Inflammatory macrophage (primary cell): ENCODE data around the gene TOP2A.
A peak's percentile ranks its signal among the peaks of the same experiment; 100 is the strongest.

Experiments used
- DNase-seq, 2 donors: peaks; one replicate each; pipeline ENCODE4 v3.0.0-alpha.2; 2020 to 2022

Gene TOP2A

DNA sequence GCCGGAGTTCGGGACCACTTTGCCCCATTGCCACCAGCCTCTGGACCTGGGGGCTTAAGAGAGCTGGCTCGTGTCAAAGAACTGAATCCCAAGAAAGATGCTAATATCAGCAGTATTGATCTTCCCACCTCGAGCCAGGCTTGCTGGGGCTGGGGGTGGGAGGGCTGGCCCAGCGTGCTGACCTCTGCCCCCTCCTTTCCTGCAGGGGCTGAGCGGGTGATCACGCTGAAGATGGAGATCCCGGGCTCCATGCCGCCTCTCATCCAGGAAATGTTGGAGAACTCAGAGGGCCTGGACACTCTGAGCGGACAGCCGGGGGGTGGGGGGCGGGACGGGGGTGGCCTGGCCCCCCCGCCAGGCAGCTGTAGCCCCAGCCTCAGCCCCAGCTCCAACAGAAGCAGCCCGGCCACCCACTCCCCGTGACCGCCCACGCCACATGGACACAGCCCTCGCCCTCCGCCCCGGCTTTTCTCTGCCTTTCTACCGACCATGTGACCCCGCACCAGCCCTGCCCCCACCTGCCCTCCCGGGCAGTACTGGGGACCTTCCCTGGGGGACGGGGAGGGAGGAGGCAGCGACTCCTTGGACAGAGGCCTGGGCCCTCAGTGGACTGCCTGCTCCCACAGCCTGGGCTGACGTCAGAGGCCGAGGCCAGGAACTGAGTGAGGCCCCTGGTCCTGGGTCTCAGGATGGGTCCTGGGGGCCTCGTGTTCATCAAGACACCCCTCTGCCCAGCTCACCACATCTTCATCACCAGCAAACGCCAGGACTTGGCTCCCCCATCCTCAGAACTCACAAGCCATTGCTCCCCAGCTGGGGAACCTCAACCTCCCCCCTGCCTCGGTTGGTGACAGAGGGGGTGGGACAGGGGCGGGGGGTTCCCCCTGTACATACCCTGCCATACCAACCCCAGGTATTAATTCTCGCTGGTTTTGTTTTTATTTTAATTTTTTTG is 61.6 kb downstream of the TOP2A start:
- no peak for DNase-seq

DNA sequence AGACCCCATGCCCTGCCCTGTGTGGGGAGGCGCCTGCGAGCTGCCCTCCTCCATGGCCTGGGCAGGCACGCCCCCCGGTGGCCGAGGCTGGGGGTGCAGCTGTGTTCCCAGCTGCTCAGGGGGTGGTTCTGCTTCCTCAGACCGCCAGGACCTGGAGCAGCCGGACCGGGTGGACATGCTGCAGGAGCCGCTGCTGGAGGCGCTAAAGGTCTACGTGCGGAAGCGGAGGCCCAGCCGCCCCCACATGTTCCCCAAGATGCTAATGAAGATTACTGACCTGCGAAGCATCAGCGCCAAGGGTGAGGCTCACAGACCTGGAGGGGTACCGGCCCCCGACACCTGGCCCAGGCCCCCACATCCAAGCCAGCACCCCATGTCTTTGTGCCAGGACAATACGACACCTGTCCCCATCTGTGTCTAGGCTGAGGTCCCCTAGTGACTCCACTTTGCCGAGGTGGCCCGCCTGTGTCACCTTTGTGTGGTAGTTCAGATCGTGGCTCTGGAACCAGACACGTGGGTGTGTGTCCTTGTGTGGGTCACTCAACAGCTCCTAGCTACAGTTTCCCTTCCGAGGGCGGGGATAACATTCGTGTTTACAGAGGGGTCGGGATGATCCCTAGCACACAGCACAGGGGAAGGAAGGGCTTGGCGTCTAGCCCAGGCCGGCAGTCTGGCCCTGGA is 62.4 kb downstream of the TOP2A start:
- DNase-seq: peak; percentile 63 to 67

DNA sequence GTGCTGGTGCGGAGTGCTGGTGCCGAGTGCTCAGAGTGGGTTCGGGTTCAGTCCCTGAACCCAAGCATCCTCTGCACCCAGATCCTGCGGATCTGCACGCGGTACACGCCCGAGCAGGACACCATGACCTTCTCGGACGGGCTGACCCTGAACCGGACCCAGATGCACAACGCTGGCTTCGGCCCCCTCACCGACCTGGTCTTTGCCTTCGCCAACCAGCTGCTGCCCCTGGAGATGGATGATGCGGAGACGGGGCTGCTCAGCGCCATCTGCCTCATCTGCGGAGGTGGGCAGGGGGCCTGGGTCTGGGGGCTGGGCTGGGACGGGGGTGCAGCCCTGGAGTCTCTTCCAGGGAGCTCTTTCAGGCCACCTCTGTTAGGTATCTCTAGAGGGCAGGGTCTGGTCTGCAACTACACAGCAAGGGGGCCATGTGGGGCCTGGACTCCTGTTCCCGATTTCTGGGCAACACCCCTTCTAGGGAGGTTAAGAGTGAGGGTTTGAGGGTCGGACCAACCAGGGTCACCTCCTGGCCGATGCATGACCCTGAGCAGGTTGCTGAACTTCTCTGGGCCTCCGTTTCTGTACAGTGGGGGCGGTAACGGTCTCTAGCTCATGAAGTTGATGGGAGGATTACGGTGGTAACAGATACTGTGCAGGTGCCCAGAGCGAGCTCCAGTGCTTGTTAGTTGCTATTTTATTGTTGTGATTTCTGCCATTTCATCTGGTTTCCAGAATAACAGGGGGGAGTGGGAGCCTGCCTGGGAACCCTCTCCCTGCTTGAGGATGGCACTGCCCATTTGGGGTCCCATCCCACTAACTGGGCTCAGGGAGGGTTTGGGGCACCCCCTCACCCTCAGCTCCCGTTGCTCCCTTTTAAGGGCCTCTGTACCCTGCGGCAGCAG is 63.2 kb downstream of the TOP2A start:
- DNase-seq: no peak

DNA sequence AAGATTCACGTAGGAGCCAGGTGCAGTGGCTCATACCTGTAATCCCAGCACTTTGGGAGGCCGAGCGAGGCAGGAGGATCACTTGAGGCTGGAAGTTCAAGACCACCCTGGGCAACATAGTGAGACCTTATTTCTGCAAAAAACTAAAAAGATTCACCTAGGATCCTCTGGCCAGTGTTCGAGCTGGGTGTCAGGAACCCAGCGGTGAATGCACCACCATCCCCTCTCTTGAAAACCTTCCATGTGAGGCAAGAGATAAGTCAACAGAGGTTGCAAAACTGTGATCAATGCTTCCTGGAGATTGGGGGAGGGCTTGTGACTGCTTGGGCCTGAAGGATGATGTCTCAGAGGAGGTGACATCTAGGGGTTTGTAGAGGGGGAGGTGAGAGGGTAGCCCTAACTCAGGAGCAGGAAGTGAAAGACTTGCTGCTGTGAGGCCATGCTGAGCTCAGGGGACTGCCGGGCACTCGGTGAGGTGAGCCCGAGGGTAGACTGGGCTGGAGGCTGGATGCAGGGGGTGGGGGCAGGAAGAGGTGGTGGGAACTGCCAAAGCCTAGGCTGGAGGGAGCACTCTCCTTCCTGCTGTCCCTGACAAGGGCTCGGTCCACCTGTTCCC is 64.8 kb downstream of the TOP2A start:
- peak in 1 of 2 donors; percentile 16 for DNase-seq

- no peak for DNase-seq
Measured at GRCh38 chr17:40352237-40352778, 65.4 kb downstream of the TOP2A start.

DNA sequence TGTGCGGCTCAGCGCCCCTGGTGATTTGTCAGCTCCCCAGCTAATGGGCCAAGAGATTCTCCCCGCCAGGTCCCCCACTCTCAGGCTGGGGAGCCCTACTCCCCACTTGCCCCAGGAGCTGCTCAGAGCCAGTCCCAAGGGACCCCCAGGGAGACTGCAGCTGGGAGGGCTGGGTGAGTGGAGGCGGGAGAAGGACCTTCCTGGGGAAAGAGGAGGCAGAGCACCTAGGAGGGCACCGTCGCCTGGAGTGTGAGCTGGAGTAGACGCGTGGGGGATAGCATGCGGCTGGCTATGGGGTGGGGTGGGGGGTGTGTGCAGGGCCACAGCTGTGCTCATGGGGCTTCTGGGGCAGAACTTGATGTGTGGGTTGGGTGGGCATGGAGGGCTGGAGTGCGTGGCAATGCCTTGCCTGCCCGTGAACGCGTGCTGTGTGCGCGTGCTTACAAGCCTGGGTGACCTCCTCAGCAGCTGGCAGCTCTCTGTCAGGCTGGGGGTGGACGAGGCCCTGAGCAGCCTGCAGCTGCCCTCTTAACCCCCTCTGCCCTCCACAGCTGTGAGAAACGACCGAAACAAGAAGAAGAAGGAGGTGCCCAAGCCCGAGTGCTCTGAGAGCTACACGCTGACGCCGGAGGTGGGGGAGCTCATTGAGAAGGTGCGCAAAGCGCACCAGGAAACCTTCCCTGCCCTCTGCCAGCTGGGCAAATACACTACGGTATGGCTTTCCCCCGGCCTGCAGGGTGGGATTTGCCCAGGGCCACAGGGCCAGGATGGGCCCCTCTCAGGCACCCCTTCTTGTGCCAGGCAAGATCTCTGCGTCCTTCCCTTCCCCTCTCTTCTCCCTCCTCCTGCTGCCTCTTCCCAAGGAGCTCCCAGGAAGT is 66.1 kb downstream of the TOP2A start:
- no peak for DNase-seq

GRCh38 chr17:40350689-40351358 is 66.9 kb downstream of the TOP2A start:
- DNase-seq: no peak

DNA sequence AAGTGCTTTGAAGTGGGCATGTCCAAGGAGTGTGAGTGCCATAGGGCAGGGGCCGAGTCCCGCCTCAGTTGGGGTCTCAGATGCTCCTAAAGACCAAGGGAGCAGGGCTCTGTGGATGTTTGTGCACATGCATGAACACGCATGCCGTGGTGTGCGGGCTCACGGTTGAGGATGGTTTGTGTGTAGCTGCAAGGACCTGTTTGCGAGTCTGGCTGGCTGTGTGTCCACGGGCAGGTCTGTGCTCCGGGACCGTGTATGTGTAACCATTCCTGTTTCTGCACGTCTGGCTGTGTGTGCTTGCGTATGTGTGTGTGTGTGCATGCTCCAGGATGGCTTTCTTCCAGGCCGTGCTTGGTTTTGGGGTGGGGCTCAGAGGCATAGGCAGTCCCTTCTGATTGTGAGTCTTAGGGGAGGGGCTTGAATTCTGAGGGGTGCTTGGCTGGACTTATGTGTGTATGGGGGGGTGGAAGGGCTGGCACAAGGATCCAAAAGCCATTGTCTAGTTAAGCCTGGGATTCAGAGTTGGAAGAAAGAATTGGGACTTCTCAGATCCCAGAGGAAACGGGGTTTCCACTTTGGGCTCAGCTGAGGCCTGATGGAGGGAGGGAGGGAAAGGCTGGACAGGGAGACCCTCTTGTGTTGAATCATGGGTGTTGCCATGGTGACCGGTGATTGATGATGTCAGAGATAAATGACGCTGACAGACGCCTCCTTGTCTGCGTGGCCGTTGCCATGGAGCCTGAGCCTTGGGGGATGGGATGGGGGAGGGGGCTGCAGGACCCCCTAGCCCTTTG is 67.6 kb downstream of the TOP2A start:
- DNase-seq: no peak

- DNase-seq: no peak
Measured at GRCh38 chr17:40349477-40349894, 68.2 kb downstream of the TOP2A start.

GRCh38 chr17:40348562-40349476 is 68.9 kb downstream of the TOP2A start:
- DNase-seq: no peak

DNA sequence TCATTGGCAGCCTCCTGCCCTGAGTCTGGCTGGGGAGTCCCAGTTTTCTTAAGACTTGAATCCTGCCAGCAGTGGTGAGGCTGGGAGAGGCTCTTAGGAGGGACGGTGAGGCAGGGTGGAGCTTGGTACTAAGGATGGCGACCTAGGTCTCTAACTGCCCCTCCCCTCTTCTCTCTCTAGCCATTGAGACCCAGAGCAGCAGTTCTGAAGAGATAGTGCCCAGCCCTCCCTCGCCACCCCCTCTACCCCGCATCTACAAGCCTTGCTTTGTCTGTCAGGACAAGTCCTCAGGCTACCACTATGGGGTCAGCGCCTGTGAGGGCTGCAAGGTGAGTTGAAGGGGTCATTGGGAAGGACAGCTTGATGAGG is 69.6 kb downstream of the TOP2A start:
- DNase-seq: no peak

GRCh38 chr17:40347319-40348135 is 70.2 kb downstream of the TOP2A start:
- no peak for DNase-seq

DNA sequence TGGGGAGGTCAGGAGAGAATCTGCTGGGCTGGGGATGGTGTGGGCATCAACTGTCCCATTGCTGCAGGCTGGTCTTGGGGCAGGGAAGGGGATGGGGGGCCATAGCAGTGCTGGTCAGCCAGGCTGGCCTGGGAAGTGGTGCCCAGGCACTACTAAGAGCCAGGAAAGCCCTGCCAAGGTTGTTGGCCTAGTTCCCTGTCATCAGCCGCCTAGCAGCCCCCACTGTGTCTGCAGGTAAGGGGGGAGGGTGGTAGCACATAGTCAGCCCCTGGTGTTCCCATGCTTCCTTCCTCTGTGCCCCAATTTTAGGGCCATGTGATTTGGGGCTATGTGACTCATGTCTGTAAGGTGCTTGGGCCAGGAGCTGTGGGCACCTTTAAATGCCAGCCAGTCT is 70.9 kb downstream of the TOP2A start:
- DNase-seq: no peak

GRCh38 chr17:40345994-40346764 is 71.5 kb downstream of the TOP2A start:
- no peak for DNase-seq

GRCh38 chr17:40345161-40345993 is 72.3 kb downstream of the TOP2A start:
- no peak for DNase-seq
